Measurements from ENCODE around the gene SYT13. TPM values are rescaled to one million over a fixed set of nuclear protein-coding genes. Genes with fewer than 3 reads are reported as not detected.

The SYT13 gene
- total RNA-seq, 2 experiments from 2014 or later: not detected

- ChIA-PET CTCF (interaction anchor here (1.1 to 2.2 kb wide), 2 partner anchors 10 to 213 kb away, joined by 3 to 10 read pairs; no protein-coding TSS in a partner anchor), POLR2A (no interaction called here)
- DNase-seq: no peak
- H3K36me3 Mint-ChIP-seq: no peaks in the 10 kb centered on the region
- no peaks in the 10 kb centered on the region for H3K4me1 Mint-ChIP-seq (ENCODE audit: low read depth)
- H3K27me3 Mint-ChIP-seq: peaks cover 27% of the 10 kb centered on the region
- H3K4me3 Mint-ChIP-seq: no peak overlapping the region
- H3K27ac Mint-ChIP-seq: no peak overlapping the region
- H3K9me3 Mint-ChIP-seq: peaks cover 10% of the 10 kb centered on the region
- intact Hi-C loops (cut with micrococcal nuclease): no loop called here
Observed at GRCh38 chr11:45322891-45323600, 36.9 kb upstream of the SYT13 start.

DNA sequence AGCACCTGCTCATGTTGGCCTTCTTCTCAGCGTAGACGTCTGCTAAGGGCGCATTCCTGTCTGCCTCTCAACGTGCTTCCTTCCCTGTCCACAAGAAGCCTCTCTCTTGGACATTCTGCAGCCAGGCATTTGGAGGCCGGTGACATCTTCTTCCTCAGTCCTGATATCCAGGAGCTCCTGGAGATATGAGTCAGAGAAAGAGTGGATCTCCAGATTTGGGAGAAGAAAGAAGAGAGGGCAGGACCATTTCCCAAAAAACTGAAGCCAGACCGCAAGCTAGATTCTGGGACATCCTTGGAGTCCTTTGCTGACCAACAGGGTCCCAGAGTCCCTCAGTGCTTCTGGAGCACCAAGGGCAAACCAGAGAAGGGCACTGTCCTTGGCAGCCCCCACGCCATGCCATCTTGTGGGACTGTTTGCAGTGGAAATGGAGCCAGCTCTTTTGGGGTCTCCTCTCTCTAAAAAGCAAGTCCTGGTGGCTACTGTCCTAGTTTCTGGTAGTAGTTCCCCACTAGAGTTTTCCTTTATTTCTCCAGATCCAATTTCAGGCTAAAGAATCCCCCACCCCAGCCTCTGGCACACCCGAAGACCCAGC, 36.1 kb upstream of the SYT13 start:
- H3K9me3 Mint-ChIP-seq: peaks cover 5% of the 10 kb centered on the region
- no peak overlapping the region for H3K27ac Mint-ChIP-seq
- H3K27me3 Mint-ChIP-seq: peaks cover 27% of the 10 kb centered on the region
- H3K4me1 Mint-ChIP-seq (ENCODE audit: low read depth): no peaks in the 10 kb centered on the region
- POLR2A ChIA-PET: no interaction called here
- intact Hi-C loops (cut with micrococcal nuclease): no loop called here
- H3K36me3 Mint-ChIP-seq: no peaks in the 10 kb centered on the region
- no peak overlapping the region for H3K4me3 Mint-ChIP-seq
- CTCF ChIA-PET: interaction anchor here (1.1 to 2.2 kb wide), 2 partner anchors 11 to 212 kb away, joined by 3 to 10 read pairs; no protein-coding TSS in a partner anchor
- no peak for DNase-seq

GRCh38 chr11:45321669-45322068, 35.5 kb upstream of the SYT13 start:
- intact Hi-C loops (cut with micrococcal nuclease): no loop called here
- CTCF ChIA-PET: interaction anchor here (2.2 kb wide), 1 partner anchor 211 kb away, joined by 10 read pairs; no protein-coding TSS in a partner anchor
- H3K4me3 Mint-ChIP-seq: no peak overlapping the region

DNA sequence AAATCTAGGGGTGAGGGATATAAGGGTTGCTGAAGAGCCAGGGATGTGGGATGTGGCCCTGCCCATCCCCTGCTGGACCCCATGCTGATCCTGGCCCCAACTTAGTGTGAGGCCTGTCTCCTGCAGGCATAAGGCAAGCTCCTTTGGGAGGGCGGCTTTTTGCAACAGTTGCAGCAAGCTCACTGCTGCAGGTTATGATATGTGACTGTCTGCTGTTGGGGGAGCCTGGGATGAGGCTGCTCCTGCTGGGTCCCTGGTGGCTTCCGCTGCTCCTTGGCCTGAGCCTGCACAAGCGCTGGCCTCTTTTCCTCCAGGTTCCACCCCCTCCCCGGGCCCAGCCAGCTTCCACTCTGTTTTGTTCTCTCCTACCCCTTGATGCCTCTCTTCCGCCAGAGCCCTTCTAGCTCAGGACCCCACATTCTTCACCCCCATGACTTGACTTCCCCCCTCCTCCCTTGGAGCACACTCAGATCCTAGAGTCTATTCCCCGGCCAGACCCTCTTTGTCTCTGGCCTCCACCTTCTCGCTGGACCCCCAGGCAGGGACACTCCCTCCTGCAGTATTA, 35.0 kb upstream of the SYT13 start:
- H3K27ac Mint-ChIP-seq: no peak overlapping the region
- H3K27me3 Mint-ChIP-seq: peaks cover 26% of the 10 kb centered on the region

More at GRCh38 chr11:45321669-45322068, 35.5 kb upstream of the SYT13 start:
- no peak for DNase-seq
- peaks cover 23% of the 10 kb centered on the region for H3K27me3 Mint-ChIP-seq
- H3K4me1 Mint-ChIP-seq (ENCODE audit: low read depth): no peaks in the 10 kb centered on the region
- no peaks in the 10 kb centered on the region for H3K36me3 Mint-ChIP-seq
- no peak overlapping the region for H3K27ac Mint-ChIP-seq
- POLR2A ChIA-PET: no interaction called here
- no peaks in the 10 kb centered on the region for H3K9me3 Mint-ChIP-seq

GRCh38 chr11:45320371-45320770, 34.2 kb upstream of the SYT13 start:
- ChIA-PET CTCF (interaction anchor here (0.7 kb wide), 1 partner anchor 601 kb away, joined by 3 read pairs; no protein-coding TSS in a partner anchor), POLR2A (no interaction called here)
- intact Hi-C loops (cut with micrococcal nuclease): no loop called here
- Mint-ChIP-seq H3K9me3 (no peaks in the 10 kb centered on the region), H3K4me1 (ENCODE audit: low read depth) (no peaks in the 10 kb centered on the region), H3K27me3 (peaks cover 24% of the 10 kb centered on the region), H3K4me3 (no peak overlapping the region), H3K27ac (no peak overlapping the region), H3K36me3 (no peaks in the 10 kb centered on the region)
- no peak for DNase-seq

More for the DNA sequence above, 35.0 kb upstream of the SYT13 start:
- intact Hi-C loops (cut with micrococcal nuclease): no loop called here
- H3K4me3 Mint-ChIP-seq: no peak overlapping the region
- H3K9me3 Mint-ChIP-seq: no peaks in the 10 kb centered on the region
- H3K36me3 Mint-ChIP-seq: no peaks in the 10 kb centered on the region
- no peaks in the 10 kb centered on the region for H3K4me1 Mint-ChIP-seq (ENCODE audit: low read depth)
- ChIA-PET POLR2A (no interaction called here), CTCF (interaction anchor here (2.2 kb wide), 1 partner anchor 211 kb away, joined by 10 read pairs; no protein-coding TSS in a partner anchor)
- DNase-seq: no peak

DNA sequence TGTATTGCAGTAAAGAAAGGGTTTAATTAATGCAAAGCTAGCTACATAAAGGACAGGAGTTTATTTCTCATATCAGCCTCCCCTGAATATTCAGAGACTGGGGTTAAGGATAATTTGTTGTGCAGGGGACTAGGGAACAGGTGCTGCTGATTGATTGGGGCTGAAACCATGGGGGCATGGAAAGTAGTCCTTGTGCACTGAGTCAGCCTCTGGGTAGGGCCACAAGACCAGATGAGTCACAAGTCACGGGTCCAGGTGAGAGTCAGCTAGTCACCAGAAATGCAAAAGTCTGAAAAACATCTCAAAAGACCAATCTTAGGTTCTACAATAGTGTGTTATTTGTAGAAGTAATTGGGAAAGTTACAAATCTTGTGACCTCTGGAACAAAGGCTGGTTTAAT, 32.9 kb upstream of the SYT13 start:
- Mint-ChIP-seq H3K27me3 (peaks cover 22% of the 10 kb centered on the region), H3K4me1 (ENCODE audit: low read depth) (no peaks in the 10 kb centered on the region), H3K36me3 (no peaks in the 10 kb centered on the region), H3K9me3 (no peaks in the 10 kb centered on the region), H3K27ac (no peak overlapping the region), H3K4me3 (no peak overlapping the region)
- POLR2A ChIA-PET: no interaction called here
- CTCF ChIA-PET: interaction anchor here (1.0 to 1.2 kb wide), 3 partner anchors 12 to 392 kb away, joined by 3 to 4 read pairs (median 3); no protein-coding TSS in a partner anchor
- DNase-seq: peak; percentile 26
- intact Hi-C loops (cut with micrococcal nuclease): no loop called here

GRCh38 chr11:45318516-45318915, 32.4 kb upstream of the SYT13 start:
- no peak overlapping the region for H3K27ac Mint-ChIP-seq
- H3K36me3 Mint-ChIP-seq: no peaks in the 10 kb centered on the region
- peaks cover 20% of the 10 kb centered on the region for H3K27me3 Mint-ChIP-seq
- no peaks in the 10 kb centered on the region for H3K4me1 Mint-ChIP-seq (ENCODE audit: low read depth)
- ChIA-PET CTCF (interaction anchor here (1.0 to 1.3 kb wide), 3 partner anchors 13 to 66 kb away, joined by 3 to 6 read pairs (median 3); no protein-coding TSS in a partner anchor), POLR2A (no interaction called here)
- intact Hi-C loops (cut with micrococcal nuclease): no loop called here
- DNase-seq: no peak
- no peaks in the 10 kb centered on the region for H3K9me3 Mint-ChIP-seq
- no peak overlapping the region for H3K4me3 Mint-ChIP-seq

DNA sequence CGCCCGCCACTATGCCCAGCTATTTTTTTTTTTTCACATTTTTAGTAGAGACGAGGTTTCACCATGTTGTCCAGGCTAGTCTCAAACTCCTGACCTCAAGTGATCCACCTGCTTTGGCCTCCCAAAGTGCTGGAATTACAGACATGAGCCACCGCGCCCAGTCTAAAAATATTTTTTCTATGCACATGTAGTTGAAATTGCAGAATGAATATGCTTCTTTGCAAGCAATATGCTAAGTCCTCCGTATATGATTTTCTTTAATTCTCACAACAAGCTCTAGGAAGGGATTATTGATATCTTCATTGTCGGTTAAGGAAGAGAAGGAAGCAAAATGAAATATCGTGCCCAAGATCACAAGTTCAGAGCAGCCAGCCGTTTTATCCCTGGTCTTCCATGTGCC, 30.1 kb upstream of the SYT13 start:
- DNase-seq: no peak
- H3K4me1 Mint-ChIP-seq (ENCODE audit: low read depth): no peaks in the 10 kb centered on the region
- POLR2A ChIA-PET: no interaction called here
- intact Hi-C loops (cut with micrococcal nuclease): no loop called here
- H3K27ac Mint-ChIP-seq: no peak overlapping the region
- H3K36me3 Mint-ChIP-seq: no peaks in the 10 kb centered on the region
- H3K27me3 Mint-ChIP-seq: peaks cover 11% of the 10 kb centered on the region
- no peaks in the 10 kb centered on the region for H3K9me3 Mint-ChIP-seq
- H3K4me3 Mint-ChIP-seq: no peak overlapping the region
- CTCF ChIA-PET: no interaction called here

DNA sequence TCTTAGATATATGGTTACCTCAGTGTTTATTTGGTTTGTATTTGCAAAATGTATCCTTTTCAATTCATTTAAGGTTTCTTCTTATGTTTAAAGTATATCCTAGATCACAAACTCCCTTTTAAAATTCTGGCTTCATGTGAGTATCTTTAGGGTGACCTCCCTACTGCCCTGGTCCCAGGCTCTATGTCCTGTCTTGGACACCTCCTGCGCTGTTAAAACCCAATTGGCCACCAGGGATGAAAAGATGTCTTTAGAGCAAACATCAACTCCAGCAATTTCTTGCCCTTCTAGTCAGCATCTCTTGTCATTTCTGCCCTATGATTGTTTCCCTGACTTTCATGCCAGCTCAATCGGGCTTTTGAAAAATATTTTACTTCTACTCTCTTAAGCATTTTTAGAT, 28.8 kb upstream of the SYT13 start:
- intact Hi-C loops (cut with micrococcal nuclease): no loop called here
- no peak for DNase-seq
- H3K4me1 Mint-ChIP-seq (ENCODE audit: low read depth): no peaks in the 10 kb centered on the region
- H3K36me3 Mint-ChIP-seq: no peaks in the 10 kb centered on the region
- H3K27me3 Mint-ChIP-seq: peaks cover 11% of the 10 kb centered on the region
- ChIA-PET POLR2A (no interaction called here), CTCF (no interaction called here)
- H3K4me3 Mint-ChIP-seq: no peak overlapping the region
- no peaks in the 10 kb centered on the region for H3K9me3 Mint-ChIP-seq
- no peak overlapping the region for H3K27ac Mint-ChIP-seq

DNA sequence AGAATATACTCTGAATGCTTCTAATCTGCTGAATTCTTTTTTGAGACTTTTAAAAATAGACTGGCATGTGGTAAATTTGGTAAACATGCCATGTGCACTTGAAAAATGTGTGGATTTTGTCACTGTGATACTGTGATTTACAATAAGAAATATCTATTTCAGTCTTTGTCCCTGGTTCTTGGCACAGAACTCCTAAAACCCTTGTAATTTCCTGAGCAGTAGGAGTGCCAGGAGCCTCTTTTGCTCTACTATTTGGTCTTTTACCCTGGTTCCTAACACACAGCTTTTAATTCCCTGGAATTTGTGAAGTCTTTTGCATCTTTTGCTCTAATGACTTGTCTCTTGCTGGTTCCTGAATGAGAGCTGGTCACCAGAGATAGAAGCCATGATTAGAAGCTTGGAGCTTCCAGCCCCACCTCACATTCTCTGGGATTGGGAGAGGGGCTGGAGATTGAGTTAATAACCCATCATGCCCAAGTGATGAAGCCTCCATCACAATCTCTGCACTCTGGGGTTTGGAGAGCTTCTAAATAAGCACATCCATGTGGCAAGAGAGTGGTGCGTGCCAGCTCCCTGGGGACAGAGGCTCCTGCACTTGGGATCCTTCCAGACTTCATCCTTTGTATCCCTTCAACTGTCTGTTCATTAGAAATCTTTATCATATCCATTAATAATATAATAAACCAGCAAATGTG, 27.2 kb upstream of the SYT13 start:
- no peak overlapping the region for H3K27ac Mint-ChIP-seq

DNA sequence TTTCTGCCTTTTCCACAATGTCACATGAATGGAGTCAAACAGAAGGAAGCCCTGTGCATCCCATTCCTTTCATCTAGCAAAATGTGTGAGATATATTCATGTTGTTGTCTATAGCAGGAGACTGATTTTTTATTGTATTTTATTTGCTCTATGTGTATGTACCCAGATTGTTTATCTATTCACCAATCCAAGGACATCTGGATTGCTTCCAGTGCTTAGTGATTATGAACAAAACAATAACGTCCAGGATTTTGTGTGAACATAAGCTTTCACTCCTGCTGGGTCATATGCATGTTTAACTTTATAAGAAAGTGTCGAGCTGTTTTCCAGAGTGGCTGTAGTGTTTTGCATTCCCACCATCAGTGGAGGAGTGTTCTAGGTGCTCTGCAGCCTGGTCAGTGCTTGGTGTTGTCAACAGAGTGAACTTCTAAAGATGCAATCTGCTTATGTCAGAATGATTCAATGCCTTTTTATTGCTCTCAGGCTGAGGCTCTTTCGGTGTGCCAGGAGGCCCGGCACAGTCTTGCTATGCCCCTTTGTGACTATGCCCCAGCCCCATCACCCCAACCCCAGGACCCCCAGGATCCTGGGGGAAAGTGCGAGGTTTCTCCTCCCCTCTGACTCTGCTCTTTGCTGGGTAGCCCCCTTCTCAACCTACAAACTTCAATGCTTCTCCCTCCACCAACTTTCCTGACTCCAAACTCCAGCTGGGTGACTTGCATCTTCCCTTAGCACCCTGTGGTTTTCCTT, 19.9 kb upstream of the SYT13 start:
- H3K9me3 Mint-ChIP-seq: no peaks in the 10 kb centered on the region
- H3K4me3 Mint-ChIP-seq: no peak overlapping the region
- H3K4me1 Mint-ChIP-seq (ENCODE audit: low read depth): no peaks in the 10 kb centered on the region
- POLR2A ChIA-PET: no interaction called here
- no peak overlapping the region for H3K27ac Mint-ChIP-seq
- H3K27me3 Mint-ChIP-seq: peaks cover 1% of the 10 kb centered on the region
- CTCF ChIA-PET: no interaction called here
- intact Hi-C loops (cut with micrococcal nuclease): no loop called here
- no peak for DNase-seq
- no peaks in the 10 kb centered on the region for H3K36me3 Mint-ChIP-seq

More for the DNA sequence above, 27.2 kb upstream of the SYT13 start:
- Mint-ChIP-seq H3K27me3 (peaks cover 8% of the 10 kb centered on the region), H3K4me3 (no peak overlapping the region), H3K9me3 (no peaks in the 10 kb centered on the region), H3K36me3 (no peaks in the 10 kb centered on the region), H3K4me1 (ENCODE audit: low read depth) (no peaks in the 10 kb centered on the region)
- ChIA-PET POLR2A (no interaction called here), CTCF (interaction anchor here (0.5 kb wide), 1 partner anchor 1366 kb away, joined by 3 read pairs; no protein-coding TSS in a partner anchor)
- no peak for DNase-seq
- intact Hi-C loops (cut with micrococcal nuclease): no loop called here

DNA sequence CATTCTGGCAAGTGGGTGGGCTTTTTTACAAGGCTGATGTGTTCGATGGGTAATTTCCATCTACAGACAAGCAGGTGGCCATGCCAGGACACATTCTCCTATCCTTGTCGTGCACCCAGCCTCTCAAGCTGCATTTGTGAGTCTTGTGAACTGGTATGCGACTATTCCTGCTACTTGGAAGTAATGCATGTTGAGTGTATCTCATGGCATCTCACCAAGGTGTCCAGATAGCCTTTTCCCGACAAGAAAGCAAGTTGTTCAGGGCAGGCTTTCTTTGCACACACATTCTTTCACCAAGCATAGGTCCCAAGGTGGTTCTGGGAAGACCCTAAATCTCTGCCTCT, 18.8 kb upstream of the SYT13 start:
- CTCF ChIA-PET: no interaction called here
- Mint-ChIP-seq H3K4me3 (no peak overlapping the region), H3K27ac (no peak overlapping the region), H3K9me3 (no peaks in the 10 kb centered on the region), H3K36me3 (no peaks in the 10 kb centered on the region), H3K4me1 (ENCODE audit: low read depth) (no peaks in the 10 kb centered on the region), H3K27me3 (peaks cover 1% of the 10 kb centered on the region)
- intact Hi-C loops (cut with micrococcal nuclease): no loop called here
- no peak for DNase-seq
- POLR2A ChIA-PET: no interaction called here
